NCI-H2227 treated with DMSO at 0.1 percent for 48 hours (cell line): ENCODE measurements around the gene STOML1.

ENCODE experiments used
- DNase-seq: peaks from one replicate; lab custom pipeline; 2025; lab: John Stamatoyannopoulos, UW

The STOML1 gene

GRCh38 chr15:73991726-73992593 lies at the start of gene STOML1:
TSS of gene STOML1 (minus strand) at chr15:73992295. CDS start at chr15:73992223, 72 bp downstream.
- peak; percentile 71 for DNase-seq

GRCh38 chr15:74041311-74041756 lies 49.2 kb upstream of the STOML1 start:
- no peak for DNase-seq

GRCh38 chr15:74040109-74040850 lies 48.2 kb upstream of the STOML1 start:
- no peak for DNase-seq

- DNase-seq: no peak
These were observed 47.5 kb upstream of the STOML1 start for GRCh38 chr15:74039656-74040010.

GRCh38 chr15:74038707-74039655 lies 46.9 kb upstream of the STOML1 start:
- DNase-seq: no peak

- DNase-seq: peak; percentile 5
These were observed 45.3 kb upstream of the STOML1 start for GRCh38 chr15:74037171-74038117.

GRCh38 chr15:74036271-74037170 lies 44.4 kb upstream of the STOML1 start:
- DNase-seq: peak; percentile 47

GRCh38 chr15:74035121-74036017 lies 43.3 kb upstream of the STOML1 start:
- no peak for DNase-seq

GRCh38 chr15:74034206-74034755 lies 42.2 kb upstream of the STOML1 start:
- DNase-seq: no peak

- DNase-seq: no peak
These were observed 40.8 kb upstream of the STOML1 start for GRCh38 chr15:74032606-74033561.

- no peak for DNase-seq
These were observed 40.0 kb upstream of the STOML1 start for GRCh38 chr15:74032046-74032445.

- DNase-seq: no peak
These were observed 36.6 kb upstream of the STOML1 start for GRCh38 chr15:74028646-74029045.

GRCh38 chr15:74027688-74028087 lies 35.6 kb upstream of the STOML1 start:
- no peak for DNase-seq

- no peak for DNase-seq
These were observed 33.3 kb upstream of the STOML1 start for GRCh38 chr15:74025436-74025835.

GRCh38 chr15:74024687-74025086 lies 32.6 kb upstream of the STOML1 start:
- no peak for DNase-seq

GRCh38 chr15:74022706-74023470 lies 30.8 kb upstream of the STOML1 start:
- DNase-seq: no peak
